22Rv1 (cell line): ENCODE measurements around the gene DENND4A.

Experiments
- CTCF ChIP-seq: fragments of 450-650 bp; IDR thresholded peaks from 2 replicates; pipeline ENCODE4 v1.5.1; 2017; ENCODE audit warnings: mild to moderate bottlenecking
- ZFX ChIP-seq: fragments of 450-650 bp; IDR thresholded peaks from 2 replicates; pipeline ENCODE4 v1.6.1; 2017; ENCODE audit warnings: antibody characterized with exemption, borderline replicate concordance

- TF ChIP-seq CTCF: no peak
- no peak for TF ChIP-seq ZFX
Observed at GRCh38 chr15:65740148-65740547, 51.9 kb downstream of the DENND4A start.
